ENCODE measurements around the gene MRGPRX3.
"Not testable (repeated sequence)": the region's sequence is repeated elsewhere in the genome, so short reads cannot be mapped to it uniquely, and the experiment has no call there.

The MRGPRX3 gene

DNA sequence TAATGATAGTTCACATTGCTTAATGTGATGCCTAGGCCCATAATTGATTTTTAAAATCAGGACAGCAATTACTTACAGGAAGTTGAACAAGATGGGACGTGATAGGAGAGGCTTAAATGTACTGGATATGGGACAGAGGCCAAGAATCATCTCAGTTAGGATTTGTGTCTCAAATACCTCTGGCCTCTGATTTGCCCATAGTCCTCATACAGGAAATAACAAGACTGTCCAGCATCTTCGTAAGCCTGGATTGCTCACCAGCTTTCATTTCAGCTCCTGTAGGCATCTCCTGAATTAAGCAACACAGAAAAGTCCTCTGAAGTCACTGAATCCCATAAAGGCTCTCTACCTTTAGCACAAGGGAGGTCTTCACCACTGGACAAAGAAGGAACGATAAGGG is at the start of gene MRGPRX3:
Gene MRGPRX3 (plus strand): TSS at position 231 of the 400 bp plus-strand sequence. CDS start 4,632 bp downstream, outside the sequence.
- DNase-seq (ENCODE audit: low spot score): no peak

GRCh38 chr11:18088366-18088765 is 44.0 kb upstream of the MRGPRX3 start:
- no peak for DNase-seq (ENCODE audit: low spot score)

GRCh38 chr11:18088966-18089365 is 43.4 kb upstream of the MRGPRX3 start:
- no peak for DNase-seq (ENCODE audit: low spot score)

DNA sequence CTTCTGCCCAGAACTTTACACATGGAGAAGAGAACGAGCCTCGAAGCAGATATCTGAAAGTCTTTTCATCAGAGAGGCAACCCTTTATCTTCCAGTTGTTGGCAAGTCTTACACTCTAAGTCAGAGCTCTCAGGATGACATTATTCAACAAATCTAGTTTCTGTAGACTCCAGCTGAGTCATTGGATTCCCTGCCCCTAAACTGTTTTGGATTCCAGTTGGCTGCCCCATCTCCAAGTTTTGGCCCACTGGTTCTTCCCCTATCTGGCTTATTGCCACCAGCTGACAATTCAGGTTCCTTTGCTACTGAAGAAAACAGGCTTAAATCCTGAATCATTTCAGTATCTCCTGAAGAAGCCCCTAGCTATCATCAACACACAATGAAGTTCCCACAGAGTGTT is 40.6 kb upstream of the MRGPRX3 start:
- DNase-seq (ENCODE audit: low spot score): no peak

- DNase-seq (ENCODE audit: low spot score): no peak
Measured at GRCh38 chr11:18093959-18094358, 38.4 kb upstream of the MRGPRX3 start.

GRCh38 chr11:18100926-18101656 is 31.3 kb upstream of the MRGPRX3 start:
- no peak for DNase-seq (ENCODE audit: low spot score)

DNA sequence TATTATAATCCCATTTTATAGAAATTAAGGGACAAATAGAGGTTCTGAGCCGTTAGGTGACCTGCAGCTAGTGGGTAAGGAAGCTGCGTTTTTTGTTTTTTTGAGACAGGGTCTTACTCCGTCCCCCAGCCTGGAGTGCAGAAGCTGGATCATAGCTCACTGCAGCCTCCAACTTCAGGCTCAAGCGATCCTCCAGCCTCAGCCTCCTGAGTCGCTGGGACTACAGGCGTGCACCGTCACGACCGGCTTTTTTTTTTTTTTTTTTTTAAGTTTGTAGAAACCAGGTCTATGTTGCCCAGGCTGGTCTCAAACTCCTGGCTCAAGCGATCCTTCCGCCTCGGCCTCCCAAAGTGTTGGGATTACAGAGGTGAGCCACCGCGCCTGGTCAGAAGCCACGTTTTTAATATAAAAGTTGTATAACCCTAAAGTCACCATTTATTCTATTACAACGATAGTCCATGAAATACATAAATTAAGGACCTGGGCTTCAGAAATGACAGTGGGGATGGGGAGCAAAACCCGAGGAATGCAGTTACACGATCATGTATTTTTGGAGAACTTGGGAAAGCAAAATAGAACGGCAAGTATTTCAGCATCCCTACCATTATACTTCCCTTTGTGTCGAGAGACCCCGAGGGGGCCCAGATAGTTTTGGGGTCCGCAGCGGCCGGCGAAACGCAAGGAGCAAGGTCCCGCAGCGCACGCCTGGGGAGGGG is 27.1 kb upstream of the MRGPRX3 start:
- DNase-seq (ENCODE audit: low spot score): no peak

DNA sequence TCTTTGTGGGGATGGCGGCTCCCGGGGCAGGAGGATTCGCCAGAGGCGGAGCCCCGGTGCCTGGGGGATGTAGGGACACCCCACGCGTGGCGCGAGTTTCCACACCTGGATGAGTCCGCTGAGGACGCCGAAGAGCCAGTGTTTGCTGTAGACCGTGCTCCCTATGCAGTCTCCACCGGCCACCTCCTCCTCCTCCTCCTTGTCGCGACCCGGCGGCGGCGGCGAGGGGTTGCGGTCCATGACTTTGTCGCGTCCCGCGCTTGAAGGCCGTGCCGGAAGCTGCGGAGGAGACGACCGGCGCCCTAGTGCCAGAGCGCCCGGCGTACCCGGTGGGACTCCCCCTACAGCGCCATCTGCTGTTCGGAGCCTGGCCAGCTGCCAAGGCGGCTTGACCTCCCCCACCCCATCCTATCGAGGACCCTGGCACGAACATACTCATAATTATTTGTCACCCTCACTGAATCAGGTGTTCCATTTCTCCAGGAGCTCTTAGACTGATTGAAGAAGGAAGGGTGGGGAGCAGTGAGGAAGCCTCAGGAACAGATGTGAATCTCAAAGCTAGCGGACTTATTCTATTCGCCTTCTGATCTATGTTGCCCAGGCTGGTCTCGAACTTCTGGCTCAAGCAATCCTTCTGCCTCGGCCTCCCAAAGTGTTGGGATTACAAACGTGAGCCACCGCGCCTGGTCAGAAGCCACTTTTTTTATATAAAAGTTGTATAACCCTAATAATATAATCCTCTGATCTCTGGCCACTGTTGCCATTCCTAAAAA is 26.4 kb upstream of the MRGPRX3 start, which contains the start of gene SAAL1:
Gene SAAL1 (minus strand): TSS at position 281 of the 773 bp plus-strand sequence. CDS start 41 bp downstream, at position 240.
- peak; percentile 76 for DNase-seq (ENCODE audit: low spot score)

GRCh38 chr11:18106688-18107087 is 25.7 kb upstream of the MRGPRX3 start:
- DNase-seq (ENCODE audit: low spot score): no peak

DNA sequence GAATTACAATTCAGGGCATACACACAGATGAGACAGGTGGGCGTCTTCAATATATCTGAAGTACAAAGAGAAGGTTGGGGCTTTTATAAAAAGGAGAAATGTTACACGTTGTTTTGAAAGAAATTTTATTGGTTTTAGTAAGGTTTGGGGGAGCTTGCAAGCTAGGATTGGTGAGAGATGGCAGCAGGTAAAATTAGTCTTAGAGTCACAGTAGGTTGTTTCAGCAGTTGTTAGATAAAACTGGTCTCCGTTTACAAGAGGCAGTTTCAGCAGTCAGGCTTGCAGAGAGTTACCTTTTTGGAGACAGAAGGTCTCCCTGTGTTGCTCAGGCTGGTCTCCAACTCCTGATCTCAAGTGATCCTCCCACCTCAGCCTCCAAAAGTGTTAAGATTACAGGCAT is 24.1 kb upstream of the MRGPRX3 start:
- DNase-seq (ENCODE audit: low spot score): no peak

DNA sequence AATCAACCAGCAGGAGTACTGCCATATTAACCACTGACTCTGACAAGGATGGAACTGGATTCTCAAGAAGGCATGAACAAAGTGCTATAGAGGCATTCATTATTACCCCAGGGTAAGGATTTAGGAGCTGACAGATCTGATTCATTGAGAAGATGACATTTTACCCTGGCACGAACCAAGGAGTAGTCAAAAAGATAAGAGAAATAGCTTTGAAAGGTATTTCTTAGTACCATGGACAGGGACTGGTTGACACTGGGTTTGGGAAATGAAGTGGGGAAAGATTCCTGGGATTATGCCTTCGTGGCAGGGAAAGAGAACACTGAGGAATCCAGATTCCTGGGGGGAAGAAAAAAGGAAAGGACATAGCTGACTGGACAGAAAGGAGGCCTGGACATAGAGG is 21.4 kb upstream of the MRGPRX3 start:
- DNase-seq (ENCODE audit: low spot score): no peak

DNA sequence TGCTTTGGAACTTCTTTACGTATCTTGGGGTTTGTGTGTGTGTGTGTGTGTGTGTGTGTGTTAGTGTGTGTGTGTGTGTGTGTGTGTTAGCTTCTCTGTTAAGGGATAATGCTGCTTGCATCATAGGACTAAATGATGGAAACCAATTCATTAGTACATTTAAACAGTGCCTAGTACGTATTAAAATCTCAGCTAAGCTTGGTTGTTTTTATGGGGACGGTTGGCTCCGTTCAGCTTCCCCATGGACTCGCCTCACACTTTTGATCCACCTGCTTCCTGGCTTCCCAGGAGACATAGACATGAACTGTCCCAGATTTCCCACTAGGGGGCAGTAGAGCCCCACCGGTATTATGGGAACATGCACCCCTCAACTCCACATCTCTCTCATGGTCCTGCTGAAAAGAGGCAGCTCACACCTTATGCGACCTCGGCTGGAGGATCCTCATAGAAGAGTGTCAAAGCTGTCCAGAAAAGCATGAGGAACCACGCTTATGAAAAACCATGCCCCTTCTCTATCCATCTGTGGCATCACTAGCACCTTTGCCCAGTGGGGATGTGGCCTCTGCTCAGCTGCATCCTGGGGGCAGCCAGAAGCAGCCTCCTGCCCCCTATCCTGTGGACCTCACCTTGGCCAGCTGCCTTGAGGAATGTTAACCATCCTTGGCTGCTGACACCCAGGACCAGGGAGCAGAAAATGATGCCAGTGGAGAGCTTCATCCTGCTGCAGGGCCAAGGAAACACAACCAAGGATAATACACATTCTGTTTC is 16.8 kb upstream of the MRGPRX3 start:
- DNase-seq (ENCODE audit: low spot score): peak; percentile 57

GRCh38 chr11:18121331-18121828 is 11.0 kb upstream of the MRGPRX3 start:
- DNase-seq (ENCODE audit: low spot score): not testable (repeated sequence)

DNA sequence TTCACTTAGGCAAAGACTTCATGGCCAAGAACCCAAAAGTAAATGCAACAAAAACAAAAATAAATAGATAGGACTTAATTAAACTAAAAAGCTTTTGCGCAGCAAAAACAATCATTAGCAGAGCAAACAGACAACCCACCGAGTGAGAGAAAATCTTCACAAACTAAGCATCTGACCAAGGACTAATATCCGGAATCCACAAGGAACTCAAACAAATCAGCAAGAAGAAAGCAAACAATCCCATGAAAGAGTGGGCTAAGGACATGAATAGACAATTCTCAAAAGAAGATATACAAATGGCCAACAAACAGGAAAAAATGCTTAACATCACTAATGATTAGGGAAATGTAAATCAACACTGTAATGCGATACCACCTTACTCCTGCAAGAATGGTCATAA is 1.3 kb upstream of the MRGPRX3 start:
- DNase-seq (ENCODE audit: low spot score): not testable (repeated sequence)

DNA sequence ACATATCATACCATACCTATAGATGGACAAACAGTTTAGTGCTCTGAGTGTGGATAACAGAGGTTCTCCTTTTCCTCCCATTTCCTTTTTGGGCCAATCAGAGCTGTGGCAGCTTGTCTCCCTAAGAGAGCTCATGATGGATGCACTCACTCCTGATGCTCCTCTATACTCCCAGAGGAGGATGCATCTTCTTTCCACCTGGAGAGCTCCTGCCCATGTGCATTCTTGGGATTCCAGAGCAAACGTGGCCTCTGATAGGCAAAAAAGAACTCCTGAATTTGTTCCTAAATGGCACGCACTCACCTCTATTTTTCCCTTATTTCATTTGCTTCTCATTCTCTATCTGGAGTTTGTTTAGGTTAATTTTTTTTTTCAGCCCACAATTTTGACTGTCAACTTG is 2.9 kb downstream of the MRGPRX3 start:
- DNase-seq (ENCODE audit: low spot score): no peak

DNA sequence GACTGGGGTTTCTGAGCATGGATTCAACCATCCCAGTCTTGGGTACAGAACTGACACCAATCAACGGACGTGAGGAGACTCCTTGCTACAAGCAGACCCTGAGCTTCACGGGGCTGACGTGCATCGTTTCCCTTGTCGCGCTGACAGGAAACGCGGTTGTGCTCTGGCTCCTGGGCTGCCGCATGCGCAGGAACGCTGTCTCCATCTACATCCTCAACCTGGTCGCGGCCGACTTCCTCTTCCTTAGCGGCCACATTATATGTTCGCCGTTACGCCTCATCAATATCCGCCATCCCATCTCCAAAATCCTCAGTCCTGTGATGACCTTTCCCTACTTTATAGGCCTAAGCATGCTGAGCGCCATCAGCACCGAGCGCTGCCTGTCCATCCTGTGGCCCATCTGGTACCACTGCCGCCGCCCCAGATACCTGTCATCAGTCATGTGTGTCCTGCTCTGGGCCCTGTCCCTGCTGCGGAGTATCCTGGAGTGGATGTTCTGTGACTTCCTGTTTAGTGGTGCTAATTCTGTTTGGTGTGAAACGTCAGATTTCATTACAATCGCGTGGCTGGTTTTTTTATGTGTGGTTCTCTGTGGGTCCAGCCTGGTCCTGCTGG is 4.9 kb downstream of the MRGPRX3 start:
- no peak for DNase-seq (ENCODE audit: low spot score)

GRCh38 chr11:18140145-18140544 is 7.8 kb downstream of the MRGPRX3 start:
- DNase-seq (ENCODE audit: low spot score): no peak

- no peak for DNase-seq (ENCODE audit: low spot score)
Measured at GRCh38 chr11:18144243-18144642, 11.9 kb downstream of the MRGPRX3 start.

DNA sequence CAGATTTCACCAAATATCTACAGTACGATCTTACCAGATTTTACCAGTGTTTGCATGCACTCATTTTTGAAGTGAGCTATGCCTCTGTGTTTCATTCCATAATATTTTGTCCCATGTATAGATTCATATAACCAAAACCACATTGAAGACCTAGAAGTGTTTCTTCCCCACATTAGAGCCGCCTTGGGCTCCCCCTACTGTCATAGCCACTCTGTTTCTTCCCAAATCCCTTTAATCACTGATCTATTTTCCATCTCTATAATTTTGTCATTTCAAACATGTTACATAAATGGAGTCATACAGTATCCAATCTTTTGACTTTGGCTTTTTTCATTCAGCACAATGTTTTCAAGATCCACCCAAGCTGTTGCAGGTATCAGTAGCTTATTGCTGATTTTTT is 12.7 kb downstream of the MRGPRX3 start:
- no peak for DNase-seq (ENCODE audit: low spot score)

GRCh38 chr11:18145837-18146236 is 13.5 kb downstream of the MRGPRX3 start:
- DNase-seq (ENCODE audit: low spot score): no peak

- no peak for DNase-seq (ENCODE audit: low spot score)
Measured at GRCh38 chr11:18151581-18151980, 19.2 kb downstream of the MRGPRX3 start.
